ENCODE measurements around the gene NUDT3.

Gene NUDT3

DNA sequence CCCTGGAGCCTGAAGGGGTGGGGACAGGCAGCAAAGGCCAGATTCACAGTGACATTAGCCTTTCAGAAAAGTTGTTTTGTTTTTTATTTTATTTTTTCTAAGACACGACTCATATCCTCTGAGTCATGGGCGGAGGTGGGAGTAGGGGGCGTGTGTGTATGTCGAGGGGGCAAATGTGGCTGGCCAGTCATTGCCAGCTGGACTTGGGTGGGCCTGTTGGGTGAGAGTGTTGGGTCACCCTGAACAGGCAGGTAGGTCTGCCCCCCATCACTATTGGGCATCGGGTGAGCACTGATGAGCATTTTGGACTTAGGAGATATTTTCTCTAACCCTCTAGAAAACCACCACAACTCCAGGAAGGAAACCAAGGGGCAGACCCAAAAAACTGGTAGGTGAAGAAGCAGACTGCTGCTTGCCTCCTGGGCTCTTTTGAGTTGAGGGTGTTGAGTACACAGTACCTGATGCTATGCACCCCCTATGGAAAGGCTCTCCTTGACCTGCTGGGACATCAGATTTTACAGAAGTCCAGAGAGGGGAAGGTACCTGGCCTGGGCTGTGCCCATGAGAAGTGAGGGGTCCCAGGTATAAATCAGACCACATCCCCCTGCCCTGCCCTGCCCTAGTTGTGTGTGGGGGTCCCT lies 149.2 kb downstream of the NUDT3 start:
- TF ChIP-seq, protein P1, sequence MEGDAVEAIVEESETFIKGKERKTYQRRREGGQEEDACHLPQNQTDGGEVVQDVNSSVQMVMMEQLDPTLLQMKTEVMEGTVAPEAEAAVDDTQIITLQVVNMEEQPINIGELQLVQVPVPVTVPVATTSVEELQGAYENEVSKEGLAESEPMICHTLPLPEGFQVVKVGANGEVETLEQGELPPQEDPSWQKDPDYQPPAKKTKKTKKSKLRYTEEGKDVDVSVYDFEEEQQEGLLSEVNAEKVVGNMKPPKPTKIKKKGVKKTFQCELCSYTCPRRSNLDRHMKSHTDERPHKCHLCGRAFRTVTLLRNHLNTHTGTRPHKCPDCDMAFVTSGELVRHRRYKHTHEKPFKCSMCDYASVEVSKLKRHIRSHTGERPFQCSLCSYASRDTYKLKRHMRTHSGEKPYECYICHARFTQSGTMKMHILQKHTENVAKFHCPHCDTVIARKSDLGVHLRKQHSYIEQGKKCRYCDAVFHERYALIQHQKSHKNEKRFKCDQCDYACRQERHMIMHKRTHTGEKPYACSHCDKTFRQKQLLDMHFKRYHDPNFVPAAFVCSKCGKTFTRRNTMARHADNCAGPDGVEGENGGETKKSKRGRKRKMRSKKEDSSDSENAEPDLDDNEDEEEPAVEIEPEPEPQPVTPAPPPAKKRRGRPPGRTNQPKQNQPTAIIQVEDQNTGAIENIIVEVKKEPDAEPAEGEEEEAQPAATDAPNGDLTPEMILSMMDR (IDR thresholded peaks at IDR 0.05; ENCODE audit: low read depth, low read length), result no peak
- no peak overlapping the region for H3K4me3 ChIP-seq (ENCODE audit: low read depth, low read length)

DNA sequence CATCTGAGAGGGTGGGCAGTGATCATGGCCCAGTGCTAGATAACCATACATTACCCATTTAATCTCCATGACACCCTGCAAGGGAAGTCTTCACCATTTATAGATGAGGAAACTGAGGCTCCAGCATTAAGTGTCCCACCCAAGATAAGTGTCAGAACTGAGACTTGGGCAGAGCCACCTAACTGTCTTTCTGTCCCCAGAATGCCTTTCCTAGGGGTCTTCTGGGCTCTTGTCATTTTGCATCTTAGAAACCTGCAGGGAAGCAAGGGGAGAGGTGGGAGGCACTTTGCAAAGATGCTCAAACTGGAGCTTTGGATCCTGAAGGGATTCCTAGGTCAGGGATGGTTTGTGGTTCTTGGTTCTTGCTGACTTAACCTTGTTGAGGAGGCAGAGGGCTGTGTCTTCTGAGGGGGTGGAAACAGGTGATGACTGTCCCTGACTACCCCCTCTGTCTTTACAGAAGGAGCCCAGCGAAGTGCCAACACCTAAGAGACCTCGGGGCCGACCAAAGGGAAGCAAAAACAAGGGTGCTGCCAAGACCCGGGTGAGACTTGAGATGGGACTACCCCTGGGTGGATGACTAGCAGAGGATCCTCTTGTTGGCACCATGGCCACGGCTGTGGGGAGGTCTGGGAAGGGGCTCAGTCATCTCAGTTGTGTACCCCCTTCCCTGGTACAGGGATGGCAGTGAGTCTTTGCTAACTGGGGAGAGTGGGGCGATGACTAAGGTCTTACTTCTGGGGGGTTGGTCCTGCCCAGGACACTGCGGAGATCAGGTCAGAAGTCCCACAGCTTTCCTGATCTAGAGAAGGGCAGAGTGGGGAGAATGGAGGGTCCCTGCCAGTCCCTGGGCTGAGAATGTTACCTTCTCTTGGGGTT lies 150.0 kb downstream of the NUDT3 start:
- no peak overlapping the region for H3K4me3 ChIP-seq (ENCODE audit: low read depth, low read length)
- TF ChIP-seq, protein P1 (IDR thresholded peaks at IDR 0.05; ENCODE audit: low read depth, low read length), result no peak

DNA sequence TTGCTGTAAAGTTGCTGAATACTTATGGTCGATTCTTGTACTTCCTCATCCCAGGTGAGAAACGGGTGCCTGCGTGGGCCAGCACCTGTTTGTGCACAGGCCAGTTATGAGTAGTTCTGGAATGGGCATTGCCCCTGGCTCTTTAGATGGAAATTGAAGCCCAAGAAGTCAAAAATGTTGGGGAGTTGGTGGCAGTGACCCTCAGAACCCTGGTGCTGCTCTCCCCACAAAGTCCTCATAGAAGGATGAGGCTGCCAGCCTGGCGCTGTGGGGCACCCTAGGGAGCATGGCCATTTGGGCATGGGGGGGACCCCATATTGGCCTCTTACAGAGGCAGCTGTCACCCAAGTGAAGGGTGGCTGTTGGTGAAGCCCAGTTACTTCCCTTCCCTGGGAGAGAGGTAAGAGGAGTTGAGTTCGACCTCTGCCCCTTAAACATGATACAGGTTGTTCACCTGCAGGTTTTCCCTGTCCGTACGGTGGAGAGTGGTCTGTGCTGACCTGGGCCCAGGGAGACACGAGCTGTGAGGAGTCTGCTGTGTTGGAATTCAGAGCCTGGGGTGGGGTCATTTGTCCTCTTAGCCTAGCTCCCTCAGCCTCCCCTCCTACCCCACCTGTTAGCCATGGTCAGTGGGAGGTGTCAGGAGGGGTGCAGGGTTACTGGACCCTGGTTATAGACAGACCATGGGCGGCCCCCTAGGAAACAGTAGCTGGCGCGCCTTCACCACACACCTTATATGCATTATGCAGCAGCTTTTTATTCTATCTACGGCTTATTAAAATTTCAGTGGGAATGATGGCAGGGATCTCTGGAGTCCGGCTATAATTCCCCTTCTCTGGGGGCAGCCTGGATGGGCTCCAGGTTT lies 150.9 kb downstream of the NUDT3 start:
- TF ChIP-seq, protein P1 (IDR thresholded peaks at IDR 0.05; ENCODE audit: low read depth, low read length), result no peak
- H3K4me3 ChIP-seq (ENCODE audit: low read depth, low read length), result no peak overlapping the region

DNA sequence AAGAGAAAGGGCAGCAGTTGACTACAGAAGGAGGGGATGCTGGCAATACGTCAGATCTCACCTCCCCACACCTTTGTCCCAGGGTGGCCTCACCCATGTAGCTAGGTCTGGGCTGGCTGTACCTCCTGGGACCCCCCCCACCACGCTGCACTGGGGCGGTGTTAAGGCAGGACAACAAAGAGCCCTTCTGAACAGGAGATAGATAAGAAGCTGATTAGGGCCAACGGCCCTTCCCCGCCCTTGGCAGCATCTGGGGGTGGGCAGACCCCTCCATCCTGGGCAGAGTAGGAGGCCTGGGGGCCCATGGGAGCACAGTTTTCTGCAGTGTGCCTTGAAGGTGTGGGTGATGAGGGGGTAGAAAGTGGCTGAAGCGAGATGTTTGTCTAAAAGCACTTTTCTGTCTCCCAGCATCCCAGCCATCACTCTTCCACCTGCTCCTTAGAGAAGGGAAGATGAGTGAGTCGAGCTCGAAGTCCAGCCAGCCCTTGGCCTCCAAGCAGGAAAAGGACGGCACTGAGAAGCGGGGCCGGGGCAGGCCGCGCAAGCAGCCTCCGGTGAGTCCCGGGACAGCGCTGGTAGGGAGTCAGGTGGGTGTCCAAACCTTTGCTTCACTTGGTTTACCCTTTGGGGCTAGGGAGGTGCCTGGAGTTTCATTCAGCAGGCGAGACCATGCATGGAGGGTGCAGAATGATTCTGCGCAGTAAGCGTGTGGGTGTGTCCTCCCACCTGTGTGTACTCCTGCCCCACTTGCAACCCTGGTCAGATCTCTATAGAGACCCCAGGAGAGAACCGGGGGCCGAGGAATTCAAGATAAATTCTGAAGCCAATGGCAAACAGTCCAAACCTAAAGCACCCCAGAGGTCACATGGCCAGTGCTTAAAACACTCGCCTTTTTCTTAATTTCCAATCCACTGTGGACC lies 151.9 kb downstream of the NUDT3 start:
- peak overlapping the region; percentile 88 for H3K4me3 ChIP-seq (ENCODE audit: low read depth, low read length)
- TF ChIP-seq, protein P1 (IDR thresholded peaks at IDR 0.05; ENCODE audit: low read depth, low read length), result no peak

DNA sequence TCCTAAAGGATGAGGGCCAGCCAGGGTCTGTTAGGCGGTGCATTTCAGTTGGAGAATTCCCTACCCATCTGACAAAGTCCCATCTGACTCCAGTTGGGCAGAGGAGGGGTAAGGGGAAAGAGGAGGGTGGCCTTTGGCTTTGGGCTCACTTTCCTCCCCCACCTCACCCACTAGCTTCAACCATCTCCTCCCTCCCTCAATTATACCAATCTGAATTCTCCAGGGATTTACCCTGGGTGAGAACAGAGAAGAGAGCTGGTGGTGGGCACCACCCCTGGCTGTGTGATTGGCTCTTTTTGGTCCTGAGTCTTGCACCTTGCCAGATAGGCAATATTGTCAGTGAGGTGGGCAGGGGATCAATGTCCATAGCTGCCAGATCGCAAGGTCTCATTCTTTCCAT lies 152.6 kb downstream of the NUDT3 start:
- peak overlapping the region; percentile 88 for H3K4me3 ChIP-seq (ENCODE audit: low read depth, low read length)
- TF ChIP-seq, protein P1 (IDR thresholded peaks at IDR 0.05; ENCODE audit: low read depth, low read length), result no peak

DNA sequence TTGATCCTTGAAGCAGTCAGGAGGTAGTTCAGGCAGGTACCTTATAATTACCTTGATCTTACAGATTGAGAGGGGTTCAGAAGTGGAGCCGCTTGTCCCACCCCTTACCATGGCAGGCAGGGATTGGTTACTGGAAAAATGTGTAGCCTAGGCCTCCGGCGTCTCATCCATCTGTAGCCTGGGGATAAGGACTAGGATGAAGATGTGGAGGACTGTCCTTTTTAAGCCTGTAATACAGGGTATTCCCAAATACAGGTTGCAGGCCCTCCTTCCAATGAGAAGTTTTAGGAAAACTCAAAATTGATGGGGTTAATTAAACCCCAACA lies 153.0 kb downstream of the NUDT3 start:
- TF ChIP-seq, protein P1 (IDR thresholded peaks at IDR 0.05; ENCODE audit: low read depth, low read length), result no peak
- H3K4me3 ChIP-seq (ENCODE audit: low read depth, low read length), result peak overlapping the region; percentile 88
